ENCODE data around the gene FOCAD. TPM values are rescaled to one million over a fixed set of nuclear protein-coding genes. Genes with fewer than 3 reads are reported as not detected.

Gene FOCAD
- total RNA-seq, 1 donor from 2014 or later: 104 TPM

GRCh38 chr9:20694248-20694647 is 10.2 kb downstream of the FOCAD start:
- Mint-ChIP-seq H3K27me3 (ENCODE audit: unreplicated experiment) (no peaks in the 10 kb centered on the region), H3K4me3 (ENCODE audit: unreplicated experiment) (no peak overlapping the region), H3K9me3 (ENCODE audit: unreplicated experiment) (no peaks in the 10 kb centered on the region), H3K36me3 (ENCODE audit: unreplicated experiment) (no peaks in the 10 kb centered on the region), H3K27ac (ENCODE audit: unreplicated experiment) (no peak overlapping the region), H3K4me1 (ENCODE audit: low read depth, unreplicated experiment) (no peaks in the 10 kb centered on the region)
- no peak for DNase-seq
- no peak for TF ChIP-seq CTCF (IDR thresholded peaks at IDR 0.05; ENCODE audit: partially characterized antibody, unreplicated experiment)

GRCh38 chr9:20697021-20697719 is 13.1 kb downstream of the FOCAD start:
- no peak for TF ChIP-seq CTCF (IDR thresholded peaks at IDR 0.05; ENCODE audit: partially characterized antibody, unreplicated experiment)
- H3K4me1 Mint-ChIP-seq (ENCODE audit: low read depth, unreplicated experiment): no peaks in the 10 kb centered on the region
- no peak for DNase-seq
- no peaks in the 10 kb centered on the region for H3K9me3 Mint-ChIP-seq (ENCODE audit: unreplicated experiment)
- H3K27me3 Mint-ChIP-seq (ENCODE audit: unreplicated experiment): no peaks in the 10 kb centered on the region
- H3K36me3 Mint-ChIP-seq (ENCODE audit: unreplicated experiment): no peaks in the 10 kb centered on the region
- H3K4me3 Mint-ChIP-seq (ENCODE audit: unreplicated experiment): no peak overlapping the region
- no peak overlapping the region for H3K27ac Mint-ChIP-seq (ENCODE audit: unreplicated experiment)

- TF ChIP-seq CTCF (IDR thresholded peaks at IDR 0.05; ENCODE audit: partially characterized antibody, unreplicated experiment): no peak
- H3K27ac Mint-ChIP-seq (ENCODE audit: unreplicated experiment): no peak overlapping the region
- DNase-seq: no peak
- H3K36me3 Mint-ChIP-seq (ENCODE audit: unreplicated experiment): no peaks in the 10 kb centered on the region
- no peaks in the 10 kb centered on the region for H3K27me3 Mint-ChIP-seq (ENCODE audit: unreplicated experiment)
- no peaks in the 10 kb centered on the region for H3K4me1 Mint-ChIP-seq (ENCODE audit: low read depth, unreplicated experiment)
- no peaks in the 10 kb centered on the region for H3K9me3 Mint-ChIP-seq (ENCODE audit: unreplicated experiment)
- no peak overlapping the region for H3K4me3 Mint-ChIP-seq (ENCODE audit: unreplicated experiment)
Measured at GRCh38 chr9:20698782-20699181, 14.7 kb downstream of the FOCAD start.

- H3K4me1 Mint-ChIP-seq (ENCODE audit: low read depth, unreplicated experiment): no peaks in the 10 kb centered on the region
- no peaks in the 10 kb centered on the region for H3K36me3 Mint-ChIP-seq (ENCODE audit: unreplicated experiment)
- no peaks in the 10 kb centered on the region for H3K9me3 Mint-ChIP-seq (ENCODE audit: unreplicated experiment)
- TF ChIP-seq CTCF (IDR thresholded peaks at IDR 0.05; ENCODE audit: partially characterized antibody, unreplicated experiment): no peak
- no peak for DNase-seq
- no peaks in the 10 kb centered on the region for H3K27me3 Mint-ChIP-seq (ENCODE audit: unreplicated experiment)
- H3K27ac Mint-ChIP-seq (ENCODE audit: unreplicated experiment): no peak overlapping the region
- no peak overlapping the region for H3K4me3 Mint-ChIP-seq (ENCODE audit: unreplicated experiment)
Measured at GRCh38 chr9:20701060-20701459, 17.0 kb downstream of the FOCAD start.

GRCh38 chr9:20702570-20702969 is 18.5 kb downstream of the FOCAD start:
- no peaks in the 10 kb centered on the region for H3K27me3 Mint-ChIP-seq (ENCODE audit: unreplicated experiment)
- no peaks in the 10 kb centered on the region for H3K36me3 Mint-ChIP-seq (ENCODE audit: unreplicated experiment)
- H3K27ac Mint-ChIP-seq (ENCODE audit: unreplicated experiment): no peak overlapping the region

More at GRCh38 chr9:20702570-20702969, 18.5 kb downstream of the FOCAD start:
- no peaks in the 10 kb centered on the region for H3K9me3 Mint-ChIP-seq (ENCODE audit: unreplicated experiment)
- no peak for TF ChIP-seq CTCF (IDR thresholded peaks at IDR 0.05; ENCODE audit: partially characterized antibody, unreplicated experiment)
- no peak for DNase-seq
- no peaks in the 10 kb centered on the region for H3K4me1 Mint-ChIP-seq (ENCODE audit: low read depth, unreplicated experiment)
- H3K4me3 Mint-ChIP-seq (ENCODE audit: unreplicated experiment): no peak overlapping the region
